Measurements from ENCODE around the gene SLC10A3.

DNA sequence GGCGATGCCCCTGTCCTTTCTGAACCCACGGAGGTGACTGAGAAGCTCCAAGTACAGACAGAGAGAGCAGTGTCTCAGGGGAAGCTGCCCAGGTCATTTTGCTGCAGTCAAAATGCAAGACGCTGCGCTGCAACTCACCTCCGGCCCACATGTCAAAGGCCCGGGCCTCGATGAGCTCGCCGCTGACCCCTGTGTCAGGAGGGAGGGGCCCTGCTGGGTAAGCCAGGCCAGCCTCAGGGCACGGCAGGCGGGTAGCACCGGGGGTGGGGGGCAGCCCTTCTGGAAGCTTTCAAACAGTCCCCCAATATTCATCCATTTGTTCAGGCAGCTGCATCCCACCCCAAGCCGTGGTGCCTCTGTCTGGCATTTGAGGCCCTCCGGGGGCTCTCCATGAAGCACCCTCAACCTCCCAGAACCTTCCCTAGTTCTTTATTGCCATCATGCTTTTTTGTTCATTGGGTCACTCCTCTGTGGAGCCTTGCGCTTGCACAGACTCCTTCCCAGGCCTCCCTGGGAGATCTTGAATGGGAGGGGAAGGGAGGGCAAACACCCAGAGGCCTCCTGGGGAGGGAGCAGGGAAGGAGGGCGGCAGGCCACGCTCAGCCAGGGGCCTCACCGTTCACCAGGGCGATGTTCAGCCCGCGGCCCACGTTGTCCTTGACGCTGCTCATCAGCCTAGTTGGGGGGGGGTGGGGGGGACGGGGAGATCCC lies 17.4 kb upstream of the SLC10A3 start:
- no peak for TF ChIP-seq RNF2 (IDR thresholded peaks at IDR 0.05; ENCODE audit: borderline replicate concordance, low read depth, low read length, missing control alignments, poor library complexity, severe bottlenecking)
- TF ChIP-seq, protein P1, sequence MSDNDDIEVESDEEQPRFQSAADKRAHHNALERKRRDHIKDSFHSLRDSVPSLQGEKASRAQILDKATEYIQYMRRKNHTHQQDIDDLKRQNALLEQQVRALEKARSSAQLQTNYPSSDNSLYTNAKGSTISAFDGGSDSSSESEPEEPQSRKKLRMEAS (IDR thresholded peaks at IDR 0.05) = no peak

Measured in H1 (cell line).